C4-2B (cell line): ENCODE data around the gene CEL.

ENCODE experiments used
- CTCF ChIP-seq: fragments of 450-650 bp; conservative IDR thresholded peaks from 2 replicates; pipeline ENCODE4 v1.5.1; 2017; ENCODE audit warnings: mild to moderate bottlenecking
- ZFX ChIP-seq: fragments of 450-650 bp; IDR thresholded peaks from 2 replicates; pipeline ENCODE4 v1.6.1; 2017

GRCh38 chr9:133066181-133066983, 4.6 kb downstream of the CEL start:
- no peak for TF ChIP-seq CTCF
- TF ChIP-seq ZFX = no peak
